NCI-H226 (cell line): Measurements from ENCODE around the gene FAM184B.
A peak's percentile ranks its signal among the peaks of the same experiment; 100 is the strongest.

Experiments
- DNase-seq: peaks from one replicate; pipeline ENCODE4 v3.0.0-alpha.2; 2015

The FAM184B gene

DNA sequence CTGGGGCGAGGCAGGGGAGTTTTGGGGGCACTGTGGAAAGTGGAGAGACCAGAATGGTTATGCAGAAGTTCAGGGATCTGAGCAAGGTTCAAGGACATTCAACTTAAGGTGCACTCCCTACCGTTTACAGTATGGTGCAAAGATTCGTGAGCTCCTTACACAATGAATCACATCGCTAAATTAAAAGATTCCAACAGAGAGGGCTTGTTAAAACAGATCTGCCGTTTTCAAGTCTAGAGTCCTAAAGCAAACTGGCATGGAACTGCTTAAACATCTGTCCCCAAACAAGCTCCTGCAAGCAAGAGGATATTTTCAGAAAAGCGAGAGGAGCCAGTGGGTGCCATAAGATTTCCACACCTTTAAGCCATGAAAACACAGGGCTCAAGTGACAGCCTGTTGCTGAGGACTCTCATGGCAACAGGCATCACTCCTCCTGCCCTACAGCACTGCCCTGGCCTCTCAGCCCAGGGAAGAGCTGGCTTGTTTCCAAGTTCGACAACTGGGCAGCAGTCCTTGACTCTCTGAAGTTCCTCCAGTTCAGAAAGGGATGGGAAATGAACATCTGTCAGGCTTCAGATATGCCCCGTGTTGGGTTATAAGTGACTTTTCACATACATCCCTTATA, 10.0 kb downstream of the FAM184B start:
- DNase-seq: no peak

DNA sequence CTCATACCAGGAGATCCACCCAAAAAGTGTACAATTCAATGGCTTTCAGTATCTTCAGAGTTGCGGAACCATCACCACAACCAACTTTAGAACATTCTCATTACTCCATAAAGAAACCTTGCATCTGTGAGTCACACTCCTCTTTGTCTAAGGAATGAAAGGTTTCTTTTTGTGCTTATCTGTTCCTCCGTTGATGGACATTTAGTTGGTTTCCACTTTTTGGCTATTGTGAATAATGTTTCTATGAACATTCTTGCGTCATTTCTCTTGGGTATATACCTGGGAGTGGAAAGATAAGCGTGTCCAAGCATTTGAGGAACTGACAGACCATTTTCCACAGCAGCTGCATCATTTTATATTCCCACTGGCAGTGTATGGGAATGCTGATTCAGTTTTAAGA, 10.6 kb downstream of the FAM184B start:
- DNase-seq: peak; percentile 83

DNA sequence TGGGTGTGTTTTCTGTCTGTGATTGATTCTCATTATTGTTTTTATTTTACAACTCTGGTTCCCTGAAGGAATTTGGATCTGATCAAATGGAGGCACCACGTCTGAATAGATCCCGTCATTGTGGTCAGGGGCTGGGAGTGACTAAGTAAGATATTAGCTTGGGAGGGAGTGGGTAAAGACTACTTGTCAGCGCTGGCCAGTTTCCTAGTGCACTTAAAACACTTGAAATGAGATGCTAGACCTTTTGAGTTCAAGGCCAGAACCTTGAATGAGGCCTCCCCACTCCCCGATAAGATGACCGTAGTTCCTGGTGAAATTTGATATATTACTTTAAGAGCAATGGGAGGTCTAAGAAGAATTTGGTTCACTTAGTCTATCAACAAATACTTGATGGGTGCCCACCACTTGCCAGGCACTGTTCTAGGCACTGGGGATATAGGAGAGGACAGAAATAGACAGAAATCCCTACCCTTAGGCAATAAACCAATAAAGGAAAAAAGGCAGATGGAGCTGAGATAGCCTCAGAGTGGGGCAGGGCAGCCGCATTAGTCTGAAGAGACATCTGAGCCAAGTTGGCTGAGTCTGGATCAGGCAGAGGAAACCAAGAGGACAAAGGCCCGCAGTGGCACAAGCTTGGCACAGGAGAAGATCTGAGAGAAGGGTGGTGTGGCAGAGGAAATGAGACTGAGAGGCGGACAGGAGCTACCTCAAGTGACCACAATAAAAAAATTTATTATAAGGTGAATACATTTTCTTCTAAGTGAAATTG, 11.8 kb downstream of the FAM184B start:
- no peak for DNase-seq

DNA sequence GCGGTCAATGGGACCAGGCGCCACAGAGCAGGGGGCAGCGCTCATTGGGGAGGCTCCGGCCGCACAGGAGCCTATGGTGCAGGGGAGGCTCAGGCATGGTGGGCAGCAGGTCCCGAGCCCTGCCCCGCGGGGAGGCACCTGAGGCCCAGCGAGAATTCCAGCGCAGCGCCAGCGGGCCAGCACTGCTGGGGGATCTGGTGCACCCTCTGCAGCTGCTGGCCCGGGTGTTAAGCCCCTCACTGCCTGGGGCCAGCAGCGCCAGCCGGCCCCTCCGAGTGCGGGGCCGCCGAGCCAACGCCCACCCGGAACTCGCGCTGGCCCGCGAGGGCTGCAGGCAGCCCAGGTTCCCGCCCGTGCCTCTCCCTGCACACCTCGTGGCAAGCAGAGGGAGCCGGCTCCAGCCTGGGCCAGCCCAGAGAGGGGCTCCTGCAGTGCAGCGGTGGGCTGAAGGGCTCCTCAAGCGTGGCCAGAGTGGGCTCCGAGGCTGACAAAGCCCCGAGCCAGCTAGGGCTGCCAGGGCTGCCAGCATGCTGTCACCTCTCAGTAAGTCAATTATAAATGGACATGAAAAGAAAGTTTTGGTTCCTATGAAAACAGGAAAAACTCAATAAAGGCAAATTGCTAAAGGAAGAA, 14.5 kb downstream of the FAM184B start:
- DNase-seq: no peak

DNA sequence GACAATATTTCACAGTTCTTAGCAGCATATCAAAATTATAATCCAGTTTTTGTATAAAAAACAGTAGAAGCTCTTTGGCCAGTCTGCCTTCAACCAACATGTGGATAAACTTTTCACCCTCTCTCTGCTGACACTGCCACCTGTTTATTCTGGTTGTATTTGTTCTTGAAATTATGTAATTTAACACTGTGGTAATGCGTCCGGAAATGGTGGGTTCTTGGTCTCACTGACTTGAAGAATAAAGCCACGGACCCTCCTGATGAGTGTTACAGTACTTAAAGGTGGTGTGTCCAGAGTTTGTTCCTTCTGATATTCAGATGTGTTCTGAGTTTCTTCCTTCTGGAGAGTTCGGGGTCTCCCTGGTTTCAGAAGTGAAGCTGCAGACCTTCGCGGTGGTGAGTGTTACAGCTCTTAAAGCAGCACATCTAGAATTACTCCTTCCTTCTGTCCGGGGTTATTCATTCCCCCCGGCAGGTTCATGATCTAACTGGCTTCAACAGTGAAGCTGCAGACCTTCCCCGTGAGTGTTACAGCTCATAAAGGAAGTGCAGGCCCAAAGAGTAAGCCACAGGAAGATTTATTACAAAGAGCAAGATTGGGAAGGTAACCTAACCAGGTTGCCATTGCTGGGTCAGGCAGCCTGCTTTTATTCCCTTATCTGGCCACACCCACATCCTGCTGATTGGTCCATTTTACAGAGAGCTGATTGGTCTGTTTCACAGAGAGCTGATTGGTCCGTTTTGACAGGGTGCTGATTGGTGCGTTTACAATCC, 15.7 kb downstream of the FAM184B start:
- no peak for DNase-seq

DNA sequence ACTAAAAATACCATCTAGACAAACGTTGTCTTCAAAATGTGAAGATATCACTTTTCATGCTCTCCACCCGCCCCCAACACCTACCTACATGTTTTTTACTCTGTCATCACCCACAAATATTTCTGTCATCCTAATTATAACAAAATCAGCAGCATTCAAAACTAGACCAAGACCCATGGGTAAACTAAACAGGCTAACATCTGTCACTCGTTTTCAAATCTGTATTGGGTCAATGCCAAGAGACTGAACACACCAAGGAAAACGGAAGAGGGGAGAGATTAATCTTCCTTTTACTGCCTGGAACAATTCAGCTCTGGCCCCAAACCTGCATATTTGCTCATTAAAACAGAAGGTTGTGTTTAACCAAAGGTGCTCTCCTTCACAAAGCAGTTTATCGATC, 17.5 kb downstream of the FAM184B start:
- no peak for DNase-seq

DNA sequence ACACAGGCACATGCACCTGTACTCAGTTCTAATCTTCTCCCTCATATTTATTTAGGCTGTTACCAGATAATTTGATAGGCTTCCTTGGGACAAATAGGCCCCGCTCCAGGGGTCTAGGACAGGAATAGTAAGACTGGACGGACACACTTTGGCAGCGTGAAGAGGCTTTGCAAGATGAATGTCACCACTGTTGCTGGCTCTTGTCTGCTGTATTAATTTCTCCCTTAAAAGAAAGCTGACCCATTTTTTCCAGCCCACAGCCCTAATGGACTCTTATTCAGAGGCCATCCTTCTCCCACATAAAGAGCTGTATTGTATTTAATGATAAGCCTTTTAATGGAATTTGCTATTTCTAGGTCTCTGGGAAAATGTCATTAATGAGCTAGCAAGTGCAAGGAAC, 18.0 kb downstream of the FAM184B start:
- no peak for DNase-seq

DNA sequence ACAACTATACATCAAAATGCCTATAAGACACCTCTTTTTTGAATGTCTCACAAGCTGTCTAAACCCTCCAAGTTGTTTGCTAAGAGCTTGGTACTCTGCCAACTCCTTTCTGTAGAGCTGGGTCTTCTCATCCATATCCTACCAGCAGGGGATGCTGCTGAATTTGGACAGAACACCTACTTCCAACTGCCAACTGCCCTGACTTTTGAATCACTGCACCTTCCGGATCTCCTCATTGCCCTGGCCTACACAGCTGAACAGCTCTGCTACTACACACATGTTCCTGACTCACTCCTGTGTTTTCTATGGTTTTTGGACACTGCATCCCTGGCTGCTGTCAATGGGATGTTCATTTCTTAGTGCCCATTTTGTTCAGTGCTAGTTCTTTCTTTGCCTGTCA, 18.7 kb downstream of the FAM184B start:
- peak; percentile 40 for DNase-seq

DNA sequence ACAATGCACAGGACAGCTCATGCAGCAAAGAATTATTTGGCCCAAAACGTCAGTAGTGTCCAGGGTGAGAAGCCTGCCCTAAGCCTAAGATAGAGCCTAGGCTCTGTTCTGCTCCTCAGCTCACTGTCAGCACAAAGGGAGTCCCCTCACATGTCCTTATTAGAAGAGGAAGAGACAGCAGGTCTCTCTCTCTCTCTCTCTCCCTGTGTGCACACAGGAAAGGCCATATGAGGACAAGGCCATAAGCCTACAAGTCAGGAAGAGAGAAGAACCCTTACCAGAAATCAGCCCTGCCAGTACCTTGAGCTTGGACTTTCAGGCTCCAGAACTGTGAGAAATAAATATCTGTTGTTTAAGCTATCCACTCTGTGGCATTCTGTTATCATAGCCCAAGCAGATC, 20.4 kb downstream of the FAM184B start:
- DNase-seq: no peak

DNA sequence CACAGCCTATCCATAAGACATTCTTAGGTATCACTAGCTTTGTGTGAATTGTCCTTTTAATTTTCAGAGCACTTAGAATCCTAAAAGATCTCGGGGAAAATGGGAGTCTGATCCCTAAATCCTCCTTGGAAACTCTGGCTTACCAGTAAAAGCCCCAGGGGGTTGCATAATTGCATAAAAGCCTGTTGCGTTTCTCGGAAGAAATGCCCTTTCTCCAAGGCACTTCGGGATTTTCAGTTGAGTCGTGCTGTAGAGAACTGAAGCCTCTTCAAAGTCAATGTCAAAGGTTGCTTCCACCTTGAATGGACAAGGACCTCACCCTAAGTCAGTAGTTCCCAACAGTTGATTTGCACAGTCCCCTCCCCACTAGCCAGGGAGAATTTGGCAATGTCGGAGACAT, 20.8 kb downstream of the FAM184B start:
- no peak for DNase-seq

DNA sequence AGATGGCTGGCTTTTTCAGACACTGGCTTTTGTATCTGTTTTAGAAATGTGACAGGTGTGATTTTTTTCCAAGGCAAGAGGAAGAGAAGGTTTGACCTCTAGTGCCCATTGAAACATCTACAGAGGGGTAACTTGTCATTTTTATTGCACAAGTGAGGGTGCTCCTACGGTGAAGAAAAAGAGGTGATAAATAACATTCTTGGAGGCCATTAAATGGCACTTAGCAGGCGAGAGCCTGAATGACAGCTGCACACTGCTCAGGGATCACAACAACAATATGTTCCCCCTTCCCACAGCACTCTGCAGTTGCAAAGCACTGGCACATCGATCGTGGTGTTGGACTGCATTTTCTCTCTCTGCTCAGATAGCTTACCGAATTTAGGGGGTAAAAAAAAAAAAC, 22.9 kb downstream of the FAM184B start:
- no peak for DNase-seq

DNA sequence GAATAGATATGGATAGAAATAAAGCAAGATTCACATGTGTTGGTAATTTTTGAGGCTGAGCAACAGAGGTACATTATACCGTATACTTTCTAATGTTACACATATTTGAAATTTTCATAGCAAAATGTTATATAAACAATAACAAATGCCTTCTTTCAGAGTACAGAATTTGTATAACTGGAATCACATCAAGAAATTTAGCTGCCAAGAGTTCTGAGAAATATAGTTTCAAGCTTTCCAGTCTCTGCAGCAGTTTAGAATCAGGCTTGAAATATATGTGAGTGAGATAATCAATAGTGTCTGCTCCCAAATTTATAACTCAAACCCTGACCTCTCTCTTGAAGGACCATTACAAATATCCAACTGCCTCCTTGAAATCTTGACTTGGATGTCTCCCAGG, 23.8 kb downstream of the FAM184B start:
- no peak for DNase-seq

DNA sequence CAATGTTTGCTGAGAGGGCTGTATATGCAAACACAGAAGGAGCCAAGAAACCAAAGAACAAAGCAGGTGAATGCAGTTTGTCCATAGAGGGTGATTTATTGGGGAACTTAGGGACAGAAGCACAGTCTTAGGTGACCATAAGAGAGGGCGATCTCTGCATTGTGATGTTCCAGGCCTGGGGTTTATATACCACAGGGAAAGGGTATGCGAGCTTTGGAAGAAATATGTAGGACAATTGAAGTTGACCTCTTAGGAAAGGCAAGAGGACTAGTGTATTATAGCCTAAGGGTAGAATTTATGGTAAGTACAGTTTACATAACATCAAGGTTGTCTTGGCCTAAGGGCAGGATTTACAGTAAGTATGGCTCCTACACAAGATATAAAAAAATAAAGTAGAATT, 27.8 kb downstream of the FAM184B start:
- no peak for DNase-seq

DNA sequence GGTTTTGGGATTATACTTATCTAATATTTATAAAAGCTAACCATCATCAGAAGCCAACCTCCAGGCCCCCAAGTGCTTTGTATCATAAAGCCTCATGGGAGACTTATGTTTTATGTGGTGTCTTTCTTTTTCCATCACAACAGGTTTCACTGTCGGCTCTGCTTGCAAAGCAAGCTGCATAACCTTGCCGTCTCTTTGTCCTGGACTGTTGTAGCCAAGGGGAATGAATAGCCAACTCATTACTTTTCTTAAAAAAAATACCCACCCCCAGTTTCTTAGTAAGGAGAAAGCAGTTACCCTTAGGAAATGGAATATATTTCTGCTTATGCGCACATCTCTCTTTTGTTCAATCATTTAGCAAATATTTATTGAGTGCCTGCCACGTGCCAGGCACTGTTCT, 40.7 kb downstream of the FAM184B start:
- no peak for DNase-seq

DNA sequence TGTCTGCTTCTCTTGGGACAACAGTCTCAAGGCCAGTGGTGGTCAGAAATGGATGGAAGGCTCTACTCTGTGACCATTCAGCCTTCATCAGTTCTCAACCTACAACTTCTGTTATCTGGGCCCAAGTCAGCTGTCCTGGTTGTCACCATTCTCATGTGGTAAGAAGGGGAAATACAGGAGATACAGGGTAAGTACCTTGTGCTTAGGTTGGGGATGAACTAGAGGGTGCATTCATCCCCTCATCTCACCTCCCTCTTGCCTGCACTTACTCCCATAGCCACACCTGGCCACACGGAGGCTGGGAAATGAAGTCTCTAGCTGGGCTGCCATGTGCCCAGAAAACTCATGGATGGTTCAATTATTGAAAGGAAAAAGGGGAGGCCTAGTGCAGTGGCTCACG, 44.9 kb downstream of the FAM184B start:
- no peak for DNase-seq

DNA sequence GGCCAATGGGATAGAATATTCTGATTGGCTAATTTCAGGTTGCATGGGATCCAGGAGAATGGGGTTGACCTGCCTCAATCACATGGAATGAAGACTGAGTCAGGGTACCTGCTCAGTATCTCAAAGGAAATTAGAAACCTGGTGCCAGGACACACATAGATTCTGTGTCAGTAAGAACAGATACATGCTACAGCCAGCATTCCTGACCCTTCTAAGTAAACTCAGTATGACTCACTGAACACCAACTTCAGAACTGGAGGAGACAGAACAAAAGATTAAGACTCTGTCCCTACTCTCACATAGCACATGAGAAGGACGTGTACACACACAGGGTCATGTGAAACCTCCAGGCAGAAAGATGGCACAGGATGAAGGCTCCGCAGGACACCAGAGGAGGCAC, 54.5 kb downstream of the FAM184B start:
- no peak for DNase-seq

DNA sequence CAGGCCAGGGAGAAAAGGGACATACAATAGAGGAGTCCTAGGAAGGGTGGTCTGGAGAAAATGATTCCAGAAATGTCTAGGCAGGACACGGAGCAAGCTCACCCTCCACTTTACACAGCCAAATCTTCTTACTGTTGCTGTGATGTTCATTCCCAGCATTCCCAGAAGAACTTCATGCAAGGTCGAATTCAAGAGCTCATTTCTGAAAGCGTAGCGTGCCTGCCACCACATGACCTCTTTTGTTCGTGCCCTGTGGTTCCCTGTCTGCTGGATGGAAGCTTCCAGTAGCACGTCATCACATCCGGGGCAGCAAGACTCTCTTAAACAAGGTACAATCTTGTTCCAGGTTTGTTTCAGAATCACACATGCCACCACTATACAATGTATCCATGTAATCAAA, 57.8 kb downstream of the FAM184B start:
- no peak for DNase-seq

DNA sequence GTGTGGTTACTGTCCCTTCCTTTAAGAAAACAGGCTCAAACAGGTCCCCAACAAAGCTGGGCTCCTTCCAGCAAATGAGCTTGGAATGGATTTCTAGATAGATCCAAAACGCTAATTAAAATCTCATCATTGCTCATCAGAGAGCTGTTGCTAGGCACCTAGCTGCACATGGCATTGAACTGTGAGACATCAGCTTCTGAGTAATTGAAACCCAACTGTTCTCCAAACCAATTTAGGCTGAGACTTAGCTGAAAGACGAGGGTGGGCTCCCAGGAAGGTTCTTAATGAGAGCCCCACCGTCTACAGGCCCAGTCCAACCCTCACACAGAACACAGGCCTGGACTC, 59.1 kb downstream of the FAM184B start:
- DNase-seq: no peak

DNA sequence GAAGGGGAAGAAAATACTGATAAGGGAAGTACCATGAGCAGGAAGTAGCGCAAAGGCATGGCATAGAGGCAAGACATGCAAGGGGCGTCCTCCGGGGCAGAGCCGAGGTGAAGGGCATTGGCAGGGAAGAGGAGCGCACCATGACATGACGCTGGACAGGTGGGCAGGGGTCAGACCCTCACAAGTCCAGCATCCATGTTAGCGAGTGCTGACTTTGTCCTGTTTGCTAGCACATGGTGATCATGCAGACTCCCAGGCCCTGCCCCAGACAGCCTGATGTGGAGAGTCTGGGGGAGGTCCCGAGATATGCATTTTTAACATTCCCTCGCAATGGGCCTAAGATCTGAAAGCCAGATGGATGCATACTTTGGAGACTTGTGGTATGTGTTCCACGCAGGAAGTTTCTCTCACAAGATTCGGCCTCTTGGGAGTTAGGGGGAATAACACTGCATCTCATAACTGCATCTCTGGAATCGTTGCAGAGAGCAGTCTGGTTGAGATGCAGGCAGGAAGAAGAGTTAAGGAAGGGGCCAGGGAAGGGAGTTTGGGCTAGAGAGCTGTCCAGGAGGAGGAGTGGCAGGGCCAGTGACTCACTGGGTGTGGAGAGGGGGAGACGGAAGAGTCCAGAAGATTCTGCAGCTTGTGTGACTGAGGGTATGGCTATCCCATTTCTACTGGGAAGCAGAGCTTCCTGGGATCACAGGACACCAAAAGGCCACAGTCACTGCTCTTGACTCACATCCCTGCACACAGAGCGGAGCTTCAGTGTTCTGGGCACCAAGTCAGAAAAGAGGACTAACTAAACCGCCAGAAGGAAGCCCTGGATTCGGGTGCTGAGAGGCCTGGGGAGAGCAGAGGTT, 59.7 kb downstream of the FAM184B start:
- peak; percentile 5 for DNase-seq

DNA sequence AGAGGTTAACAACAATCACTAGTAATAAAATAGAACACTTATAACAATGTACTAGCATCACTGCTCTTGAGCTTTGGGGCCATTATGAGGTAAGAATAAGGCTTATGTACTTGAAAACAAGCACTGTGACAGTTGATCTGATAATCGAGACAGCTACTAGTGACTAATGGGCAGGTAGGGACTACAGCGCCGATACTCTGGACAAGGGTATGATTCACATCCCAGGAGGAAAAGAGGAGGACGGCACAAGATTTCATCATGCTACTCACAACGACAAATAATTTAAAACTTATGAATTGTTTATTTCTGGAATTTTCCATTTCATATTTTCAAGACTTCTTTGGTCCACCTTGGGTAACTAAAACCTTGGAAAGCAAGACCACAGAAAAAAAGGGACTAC, 62.3 kb downstream of the FAM184B start:
- DNase-seq: no peak

DNA sequence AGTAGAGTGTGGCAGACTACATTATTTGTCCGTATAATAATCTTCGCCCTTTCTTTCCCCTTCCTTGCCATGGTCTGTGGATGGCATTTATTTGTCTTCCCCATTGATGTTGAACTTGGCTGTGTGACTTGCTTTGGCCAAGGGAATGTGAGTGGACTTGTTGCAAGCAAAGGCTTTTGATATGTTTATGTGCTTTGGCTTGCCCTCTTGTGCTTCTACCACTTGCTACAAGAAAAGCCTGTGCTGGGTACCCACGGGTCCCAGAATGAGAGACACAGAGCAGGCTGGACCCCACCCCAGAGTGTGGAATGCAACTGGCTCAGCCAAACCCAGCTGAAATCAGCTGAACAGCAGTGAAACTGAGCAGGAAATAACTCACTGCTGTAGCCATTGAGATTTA, 63.0 kb downstream of the FAM184B start:
- no peak for DNase-seq

DNA sequence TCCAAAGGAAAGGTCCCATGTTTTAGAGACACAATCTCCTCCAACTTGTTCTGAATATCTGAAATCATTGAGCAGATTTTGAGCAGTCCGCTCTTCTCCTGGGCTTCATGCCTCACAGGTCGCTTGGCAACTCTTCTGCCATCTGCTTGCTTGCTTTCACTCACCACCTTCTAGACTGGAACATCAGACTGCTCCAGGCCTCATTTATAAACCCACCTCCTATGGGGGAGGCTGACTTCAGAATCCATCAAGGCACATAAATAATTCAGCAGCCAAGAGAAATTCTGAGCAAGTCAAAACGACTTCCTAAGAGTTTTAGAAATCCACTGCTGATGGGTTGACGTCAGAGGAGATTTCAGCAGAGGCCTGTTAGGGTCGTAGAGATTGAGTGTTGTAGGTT, 64.1 kb downstream of the FAM184B start:
- no peak for DNase-seq

DNA sequence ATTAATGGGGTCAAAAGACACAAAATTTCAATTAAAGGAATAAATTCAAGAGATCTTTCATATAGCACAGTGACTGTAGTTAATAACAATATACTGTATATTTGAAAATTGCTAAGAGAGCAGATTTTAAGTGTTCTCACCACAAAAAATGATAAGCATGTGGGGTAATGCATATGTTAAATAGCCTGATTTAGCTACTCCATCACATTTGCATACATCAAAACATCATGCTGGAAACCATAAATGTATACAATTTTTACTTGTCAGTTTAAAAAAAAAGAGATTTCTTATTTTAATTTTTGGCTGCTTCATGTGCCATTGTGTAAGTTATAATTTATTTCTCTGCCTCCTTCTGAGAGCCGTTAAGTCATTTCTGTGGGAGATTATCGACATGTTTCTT, 65.9 kb downstream of the FAM184B start:
- no peak for DNase-seq
